KOPT-K1 (cell line): ENCODE results near the gene COL28A1.

Source experiments
- H3K27ac ChIP-seq: fragments of 200-600 bp; sonication (generic); 2 replicates; pipeline ENCODE4 v1.5.1; 2016; ENCODE audit warnings: antibody characterized with exemption, mild to moderate bottlenecking, low read depth, low read length; ENCODE audit not compliant: poor library complexity, severe bottlenecking
- H3K36me3 ChIP-seq: fragments of 200-600 bp; sonication (generic); 2 replicates; pipeline ENCODE4 v1.5.1; 2017; ENCODE audit warnings: antibody characterized with exemption, mild to moderate bottlenecking, low read length, moderate library complexity; ENCODE audit not compliant: insufficient read depth
- H3K9me3 ChIP-seq: fragments of 200-600 bp; sonication (generic); 2 replicates; pipeline ENCODE4 v1.5.1; 2017; ENCODE audit warnings: antibody characterized with exemption, low read length, mild to moderate bottlenecking; ENCODE audit not compliant: insufficient read depth, poor library complexity, severe bottlenecking

COL28A1 gene

DNA sequence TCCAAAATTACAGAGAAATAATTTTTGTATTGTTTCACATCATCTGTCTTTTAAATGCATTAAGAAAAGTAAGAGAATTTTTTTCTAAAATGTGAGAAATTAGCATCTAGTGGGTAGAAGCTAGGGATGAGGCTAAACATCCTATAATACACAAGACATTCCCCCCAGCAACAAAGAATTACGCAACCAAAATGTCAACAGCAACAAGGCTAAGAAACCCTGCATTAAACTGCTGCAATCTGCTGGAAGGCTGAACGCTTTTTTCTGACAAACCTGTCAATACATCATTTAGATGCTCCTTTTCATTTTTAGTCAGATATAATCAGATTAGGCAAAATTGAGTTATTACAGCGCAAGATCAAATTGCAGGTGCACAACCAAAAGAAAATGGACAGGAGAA, 191.1 kb downstream of the COL28A1 start:
- H3K9me3 ChIP-seq: no peaks in the 10 kb centered on the region
- no peak overlapping the region for H3K27ac ChIP-seq
- no peaks in the 10 kb centered on the region for H3K36me3 ChIP-seq

GRCh38 chr7:7335909-7336308, 199.8 kb downstream of the COL28A1 start:
- Histone ChIP-seq H3K36me3 (no peaks in the 10 kb centered on the region), H3K27ac (no peak overlapping the region), H3K9me3 (no peaks in the 10 kb centered on the region)

DNA sequence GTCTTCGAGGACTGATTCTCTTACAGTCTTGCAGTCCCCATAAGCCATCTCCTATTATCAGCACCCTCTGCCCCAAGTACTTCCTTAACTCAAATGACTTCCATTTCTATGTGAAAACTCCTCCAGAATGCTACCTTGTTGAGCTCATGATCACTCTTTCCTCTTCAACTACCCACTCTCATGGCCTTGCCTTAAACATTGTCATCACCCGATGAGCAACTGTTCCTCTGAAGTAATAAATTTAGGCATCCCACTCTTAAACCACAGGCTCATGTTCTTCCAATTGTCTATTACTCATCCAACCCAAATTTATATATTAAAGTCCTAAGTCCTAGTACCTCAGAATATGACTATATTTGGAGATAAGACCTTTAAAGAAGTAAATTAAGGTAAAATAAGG, 200.5 kb downstream of the COL28A1 start:
- Histone ChIP-seq H3K27ac (no peak overlapping the region), H3K9me3 (no peaks in the 10 kb centered on the region), H3K36me3 (no peaks in the 10 kb centered on the region)

DNA sequence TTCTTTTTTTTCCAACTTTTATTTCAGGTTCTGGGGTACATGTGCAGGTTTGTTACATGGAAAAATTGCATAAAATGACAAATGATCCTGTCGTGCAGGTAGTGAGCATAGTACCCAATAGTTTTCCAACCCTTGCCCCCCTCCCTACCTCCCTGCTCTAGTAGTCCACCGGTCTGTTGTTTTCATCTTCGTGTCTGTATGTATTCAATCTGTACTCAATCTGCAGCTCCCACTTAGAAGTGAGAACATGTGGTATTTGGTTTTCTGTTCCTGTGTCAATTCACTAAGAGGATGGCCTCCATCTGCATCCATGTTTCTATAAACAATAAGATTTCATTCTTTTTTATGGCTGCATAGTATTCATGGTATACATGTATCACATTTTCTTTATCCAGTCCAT, 202.1 kb downstream of the COL28A1 start:
- Histone ChIP-seq H3K9me3 (no peaks in the 10 kb centered on the region), H3K36me3 (no peaks in the 10 kb centered on the region), H3K27ac (no peak overlapping the region)

DNA sequence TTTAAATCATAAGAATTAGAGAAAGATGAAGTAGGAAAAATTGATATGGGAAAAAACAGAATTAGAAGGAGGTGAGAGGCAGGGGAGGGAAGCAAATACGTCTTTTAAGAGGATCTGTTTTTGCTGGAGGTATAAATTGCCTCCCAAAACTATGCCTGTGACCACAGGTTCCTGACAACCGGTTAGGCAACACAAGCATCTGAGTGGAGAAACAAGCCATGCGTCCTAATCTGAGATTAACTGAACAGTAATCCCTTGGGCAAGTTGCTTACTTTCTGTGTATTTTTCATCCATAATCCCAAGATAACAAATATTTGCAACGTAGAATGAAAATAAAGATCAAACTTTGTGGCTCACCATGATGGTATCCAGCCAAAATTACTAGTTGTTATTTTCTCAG, 204.2 kb downstream of the COL28A1 start:
- Histone ChIP-seq H3K36me3 (no peaks in the 10 kb centered on the region), H3K27ac (no peak overlapping the region), H3K9me3 (no peaks in the 10 kb centered on the region)

DNA sequence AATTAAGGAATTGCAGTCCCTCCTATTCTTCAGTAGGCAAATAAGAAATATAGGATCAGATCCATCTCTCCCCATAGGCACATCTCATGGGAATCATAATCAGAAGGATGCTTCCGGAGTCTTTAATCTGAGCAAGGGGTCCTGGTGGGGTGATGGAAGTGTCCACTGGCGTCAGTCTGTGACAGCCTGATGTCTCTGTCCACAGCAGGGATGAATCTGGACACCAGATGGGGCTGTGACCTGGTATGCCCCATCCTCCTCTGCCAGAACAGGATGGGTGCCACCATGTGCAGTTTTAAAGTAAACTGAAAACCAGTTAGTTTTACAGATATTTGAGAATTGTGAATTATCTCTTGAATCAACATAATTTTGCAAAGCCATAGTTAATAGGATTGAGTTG, 204.7 kb downstream of the COL28A1 start:
- H3K9me3 ChIP-seq: no peaks in the 10 kb centered on the region
- no peaks in the 10 kb centered on the region for H3K36me3 ChIP-seq
- no peak overlapping the region for H3K27ac ChIP-seq

- H3K36me3 ChIP-seq: no peaks in the 10 kb centered on the region
- H3K27ac ChIP-seq: no peak overlapping the region
- H3K9me3 ChIP-seq: no peaks in the 10 kb centered on the region
Measured at GRCh38 chr7:7329326-7329725, 206.3 kb downstream of the COL28A1 start.

DNA sequence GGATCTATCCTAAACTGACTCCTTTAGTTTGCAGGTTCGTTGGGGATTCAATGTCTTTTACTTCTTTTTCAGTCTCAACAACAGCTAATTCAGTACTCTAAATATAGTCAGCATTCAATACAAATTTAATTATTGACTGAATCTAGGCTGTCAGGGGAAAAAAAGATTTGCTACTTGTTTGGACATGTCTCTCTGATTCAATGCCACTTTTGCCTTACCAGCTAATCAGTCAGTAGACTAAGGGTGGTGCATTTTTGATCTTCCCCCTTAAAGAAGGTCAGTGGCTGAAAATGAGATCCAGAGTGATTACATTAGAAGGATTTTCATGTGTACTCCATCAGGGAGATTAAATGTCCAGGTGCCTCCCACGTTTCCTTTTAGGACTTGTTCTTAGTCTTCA, 208.2 kb downstream of the COL28A1 start:
- Histone ChIP-seq H3K36me3 (no peaks in the 10 kb centered on the region), H3K9me3 (no peaks in the 10 kb centered on the region), H3K27ac (no peak overlapping the region)

DNA sequence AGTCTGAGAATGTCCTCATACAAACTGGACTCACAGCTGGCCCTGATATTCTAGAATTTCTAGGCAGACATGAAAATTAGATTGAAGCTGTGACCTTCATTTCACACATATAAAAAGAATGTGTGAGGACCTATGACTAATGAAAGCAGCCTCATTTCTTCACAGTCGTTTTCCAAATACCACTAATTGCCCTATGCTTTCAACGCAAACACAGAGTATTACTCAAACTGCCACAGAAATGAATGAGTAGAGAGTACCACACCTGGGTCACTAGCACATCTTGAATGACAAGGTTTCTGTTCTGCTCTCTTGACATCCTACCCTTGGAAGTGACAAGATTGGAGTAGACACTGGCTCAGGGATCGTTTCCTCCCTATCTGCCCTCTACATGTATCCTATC, 211.0 kb downstream of the COL28A1 start:
- Histone ChIP-seq H3K27ac (no peak overlapping the region), H3K9me3 (no peaks in the 10 kb centered on the region), H3K36me3 (no peaks in the 10 kb centered on the region)

DNA sequence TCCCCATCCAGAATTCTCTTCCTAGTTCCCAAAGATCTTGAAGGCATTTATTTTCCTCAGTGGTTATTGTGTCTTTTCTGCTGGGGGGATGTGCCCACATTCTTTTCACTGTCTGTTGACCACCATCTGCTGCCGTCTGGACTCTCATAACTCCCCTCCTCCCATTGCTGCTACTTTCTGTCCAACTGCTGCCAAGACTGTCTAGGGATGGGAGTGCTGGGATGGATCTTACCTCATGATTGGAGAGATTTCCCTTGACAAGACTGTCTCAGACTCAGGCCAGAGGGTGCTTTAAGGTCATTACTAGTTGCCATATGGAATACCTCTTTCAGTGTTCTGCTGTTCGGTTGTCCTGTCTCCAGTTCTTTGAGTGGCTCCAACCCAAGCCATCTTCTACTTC, 211.8 kb downstream of the COL28A1 start:
- Histone ChIP-seq H3K36me3 (no peaks in the 10 kb centered on the region), H3K27ac (no peak overlapping the region), H3K9me3 (no peaks in the 10 kb centered on the region)

DNA sequence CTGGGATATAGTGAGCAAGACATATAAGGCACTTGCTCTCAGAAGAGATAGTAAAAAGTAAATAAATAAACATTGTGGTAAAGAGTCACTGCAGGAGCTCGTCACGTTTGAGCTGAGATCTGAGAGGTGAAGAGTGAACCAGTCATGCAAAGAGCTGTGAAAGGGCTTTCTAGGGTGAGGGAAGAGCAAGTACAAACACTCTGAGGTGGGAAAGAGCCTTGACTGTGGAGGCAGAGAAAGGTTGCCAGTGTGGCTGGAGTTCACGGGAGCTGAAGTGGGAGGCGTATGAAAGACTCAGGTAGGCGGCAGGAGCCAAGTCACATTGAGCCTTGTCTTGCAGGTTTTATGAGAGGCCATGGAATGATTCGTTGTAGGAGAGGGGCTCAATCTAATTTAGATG, 212.3 kb downstream of the COL28A1 start:
- no peak overlapping the region for H3K27ac ChIP-seq
- no peaks in the 10 kb centered on the region for H3K9me3 ChIP-seq
- no peaks in the 10 kb centered on the region for H3K36me3 ChIP-seq

- no peak overlapping the region for H3K27ac ChIP-seq
- no peaks in the 10 kb centered on the region for H3K9me3 ChIP-seq
- H3K36me3 ChIP-seq: no peaks in the 10 kb centered on the region
Measured at GRCh38 chr7:7321681-7322080, 214.0 kb downstream of the COL28A1 start.

- no peaks in the 10 kb centered on the region for H3K9me3 ChIP-seq
- H3K27ac ChIP-seq: no peak overlapping the region
- H3K36me3 ChIP-seq: no peaks in the 10 kb centered on the region
Measured at GRCh38 chr7:7318601-7319000, 217.1 kb downstream of the COL28A1 start.

DNA sequence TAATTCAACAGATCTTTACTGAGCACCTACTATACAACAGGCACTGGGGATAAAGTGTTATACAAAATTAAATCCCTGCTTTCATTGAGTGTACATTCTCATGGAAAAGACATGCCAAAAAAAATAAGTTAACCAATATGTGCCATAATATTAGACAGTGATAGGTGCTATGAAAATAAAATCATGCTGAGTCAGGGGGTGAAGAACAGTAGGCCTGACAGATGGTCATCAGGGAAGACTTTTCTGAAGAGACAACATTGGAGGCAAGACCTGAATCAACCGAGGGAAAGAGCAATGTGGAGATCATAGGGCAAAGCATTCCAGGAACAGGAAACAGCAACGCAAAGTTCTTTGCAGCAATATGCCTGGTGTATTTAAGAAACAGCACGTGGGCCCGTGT, 217.8 kb downstream of the COL28A1 start:
- Histone ChIP-seq H3K27ac (no peak overlapping the region), H3K9me3 (no peaks in the 10 kb centered on the region)

GRCh38 chr7:7315851-7316250, 219.8 kb downstream of the COL28A1 start:
- no peaks in the 10 kb centered on the region for H3K9me3 ChIP-seq
- H3K36me3 ChIP-seq: no peaks in the 10 kb centered on the region
- no peak overlapping the region for H3K27ac ChIP-seq

More for the DNA sequence above, 217.8 kb downstream of the COL28A1 start:
- no peaks in the 10 kb centered on the region for H3K36me3 ChIP-seq

GRCh38 chr7:7312323-7312722, 223.3 kb downstream of the COL28A1 start:
- Histone ChIP-seq H3K9me3 (no peaks in the 10 kb centered on the region), H3K36me3 (no peaks in the 10 kb centered on the region), H3K27ac (no peak overlapping the region)

DNA sequence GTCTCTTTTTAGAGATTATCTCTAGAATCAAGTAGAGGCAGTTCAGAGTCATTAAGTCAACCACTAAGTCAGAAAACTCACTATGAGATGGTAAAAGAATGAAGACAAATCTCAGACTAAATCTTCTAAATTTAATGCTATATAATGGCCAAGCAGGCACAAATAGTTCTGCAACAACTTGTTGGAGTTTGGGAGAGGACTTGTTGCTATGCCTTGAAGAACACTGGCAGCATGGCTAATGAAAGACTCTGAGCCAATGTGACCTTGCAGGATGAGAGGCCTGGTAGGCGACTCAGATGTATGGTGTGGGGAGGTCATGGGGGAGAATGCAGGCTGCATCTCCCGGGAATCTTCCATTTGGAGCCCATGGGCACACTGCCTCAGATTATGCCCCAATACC, 224.7 kb downstream of the COL28A1 start:
- Histone ChIP-seq H3K9me3 (no peaks in the 10 kb centered on the region), H3K27ac (no peak overlapping the region), H3K36me3 (no peaks in the 10 kb centered on the region)
